GM12878 (cell line): Measurements from ENCODE around the gene STPG4. TPM values are rescaled to one million over a fixed set of nuclear protein-coding genes. Genes with fewer than 3 reads are reported as not detected.
A peak's percentile ranks its signal among the peaks of the same experiment; 100 is the strongest.

Source experiments
- ATAC-seq: fragments of 200-7000 bp; cut with Tn5 transposase; 3 replicates; pipeline ENCODE4 v1.9.1; 2020; ENCODE audit warnings: mild to moderate bottlenecking, moderate library complexity
- BruUV-seq: library from RNA; stranded (reverse); fragments of 400-500 nt; replicated peaks from 2 replicates; lab custom pipeline; 2021; lab: Mats Ljungman, UMichigan
- CTCF ChIA-PET: fragments of 300-600 bp; sonication (Branson Sonifier 250); formaldehyde crosslinking; extraction: SDS; loops from one replicate; lab custom pipeline; 2021; ENCODE audit warnings: inconsistent platforms; lab: Yijun Ruan, JAX
- POLR2A ChIA-PET: fragments of 350-600 bp; formaldehyde crosslinking; extraction: SDS; loops from one replicate; lab custom pipeline; 2021; ENCODE audit warnings: inconsistent platforms; lab: Charles Lee
- RAD21 ChIA-PET: fragments of 300-600 bp; sonication (Branson Sonifier 250); formaldehyde crosslinking; loops from one replicate; lab custom pipeline; 2023; ENCODE audit warnings: antibody characterized with exemption; ENCODE audit not compliant: unreplicated experiment; lab: Charles Lee
- SMC1A ChIA-PET: fragments of 300-600 bp; sonication (Branson Sonifier 250); formaldehyde crosslinking; loops from one replicate; lab custom pipeline; 2023; ENCODE audit not compliant: unreplicated experiment, uncharacterized antibody; lab: Charles Lee
- DNase-seq: peaks from one replicate; pipeline ENCODE4 v3.0.0-alpha.2; 2011; ENCODE audit warnings: low read depth, low spot score
- FAIRE-seq: peaks from 3 replicates; lab custom pipeline; 2011; peaks lifted over from hg19 to GRCh38; lab: Jason Lieb, UNC
- H2AFZ ChIP-seq: 2 replicates; pipeline ENCODE4 v1.6.0; 2011; ENCODE audit warnings: low read depth, low read length, control low read depth; ENCODE audit not compliant: control insufficient read depth
- H3K27ac ChIP-seq: 2 replicates; pipeline ENCODE4 v1.5.1; 2011; ENCODE audit warnings: control low read depth; ENCODE audit not compliant: control insufficient read depth, insufficient read depth
- H3K27me3 ChIP-seq, 2 experiments: replicated peaks in 1 of 2; 2 replicates each; pipeline versions ENCODE4 v1.6.0 to v1.6.1; 2011; ENCODE audit warnings: low read length in 1 of 2; ENCODE audit not compliant: control insufficient read depth in 2 of 2, insufficient read depth in 2 of 2
- H3K36me3 ChIP-seq, 2 experiments: 2 replicates each; pipeline ENCODE4 v1.5.1; 2011; ENCODE audit warnings: low read length in 1 of 2; ENCODE audit not compliant: control insufficient read depth in 2 of 2, insufficient read depth in 2 of 2
- H3K4me1 ChIP-seq: 2 replicates; pipeline ENCODE4 v1.6.1; 2011; ENCODE audit warnings: mild to moderate bottlenecking, low read length, moderate library complexity, mixed read lengths; ENCODE audit not compliant: control insufficient read depth, insufficient read depth
- H3K4me2 ChIP-seq: 2 replicates; pipeline ENCODE4 v1.6.0; 2011; ENCODE audit warnings: control low read depth; ENCODE audit not compliant: control insufficient read depth, insufficient read depth
- H3K4me3 ChIP-seq: fragments of 200-600 bp; sonication (generic); 2 replicates; pipeline ENCODE4 v1.5.1; 2016
- H3K79me2 ChIP-seq: 2 replicates; pipeline ENCODE4 v1.6.0; 2011; ENCODE audit warnings: low read length; ENCODE audit not compliant: control insufficient read depth, insufficient read depth
- H3K9ac ChIP-seq: 2 replicates; pipeline ENCODE4 v1.8.0; 2011; ENCODE audit warnings: low read length, control low read depth, mixed read lengths; ENCODE audit not compliant: control insufficient read depth, insufficient read depth
- H3K9me3 ChIP-seq: replicated peaks from 3 replicates; pipeline ENCODE4 v1.5.1; 2011; ENCODE audit warnings: mild to moderate bottlenecking, low read length; ENCODE audit not compliant: control insufficient read depth, insufficient read depth
- H4K20me1 ChIP-seq: 2 replicates; pipeline ENCODE4 v1.6.0; 2011; ENCODE audit not compliant: control insufficient read depth, insufficient read depth
- BHLHE40 ChIP-seq, 2 experiments: fragments of 450-650 bp in 1 of 2; IDR thresholded peaks; 2 replicates each; pipeline ENCODE4 v1.6.1; 2011 to 2017; ENCODE audit warnings: low read depth in 2 of 2, borderline replicate concordance in 1 of 2, improper control_type of control experiment in 1 of 2, low read length in 1 of 2, mild to moderate bottlenecking in 1 of 2
- ETV6 ChIP-seq, 2 experiments: fragments of 450-650 bp in 1 of 2; IDR thresholded peaks in 1 of 2; conservative IDR thresholded peaks in 1 of 2; 2 replicates each; pipeline ENCODE4 v1.6.1; 2014; ENCODE audit warnings: antibody characterized with exemption in 1 of 2, borderline replicate concordance in 1 of 2, low read depth in 1 of 2, mild to moderate bottlenecking in 1 of 2, moderate library complexity in 1 of 2
- FOXK2 ChIP-seq: fragments of 450-650 bp; IDR thresholded peaks from 2 replicates; pipeline ENCODE4 v1.6.1; 2017; ENCODE audit warnings: mild to moderate bottlenecking, moderate library complexity
- KAT2A ChIP-seq: conservative IDR thresholded peaks from 2 replicates; pipeline ENCODE4 v1.6.1; 2011; ENCODE audit warnings: low read depth, low read length; ENCODE audit not compliant: control insufficient read depth
- NR2F1 ChIP-seq: fragments of 450-650 bp; conservative IDR thresholded peaks from 2 replicates; pipeline ENCODE4 v1.6.1; 2017; ENCODE audit warnings: mild to moderate bottlenecking
- RAD51 ChIP-seq: fragments of 450-650 bp; IDR thresholded peaks from 2 replicates; pipeline ENCODE4 v1.6.1; 2016; ENCODE audit warnings: moderate library complexity, mild to moderate bottlenecking, inconsistent platforms
- TARDBP ChIP-seq: IDR thresholded peaks from 2 replicates; pipeline ENCODE4 v1.6.1; 2016; ENCODE audit warnings: borderline replicate concordance
- WGBS: methylation state at CpG from one replicate; pipeline ENCODE4 v1.1.6; 2016; ENCODE audit warnings: low lambda C conversion rate; ENCODE audit not compliant: insufficient replicate concordance, insufficient coverage; ENCODE audit errors: missing lambda C conversion rate; 5-methylcytosine and 5-hydroxymethylcytosine counted together
- in situ Hi-C: fragments of 300-500 bp; cut with MboI; formaldehyde crosslinking; loops from 9 replicates; pipeline ENCODE4 v1.14.3; 2018; ENCODE audit warnings: mixed read lengths
- intact Hi-C: fragments of 100-400 bp; cut with micrococcal nuclease; formaldehyde crosslinking; loops from one replicate; pipeline ENCODE4 v1.14.2; 2022; ENCODE audit not compliant: unreplicated experiment
- polyA plus RNA-seq, 11 experiments: library from polyadenylated mRNA; depleted of rRNA in 4 of 11; unstranded in 6 of 11; stranded (reverse) in 5 of 11; fragments of >200 nt; fragmentation: Nextera tagmentation in 4 of 11; fragmentation: Illumina TruSeq in 1 of 11; extraction: Ambion mirVana in 4 of 11; extraction: Trizol in 1 of 11; gene quantifications; 1 replicate in 1 of 11; 2 replicates in 10 of 11; pipeline versions ENCODE4 v1.2.1 to v1.2.3, GENCODE V29; 2011 to 2016; ENCODE audit warnings: inconsistent platforms in 2 of 11, missing spikeins in 2 of 11, low read depth in 1 of 11
- total RNA-seq, 4 experiments: library from RNA; depleted of rRNA in 3 of 4; stranded (reverse); fragments of >200 nt in 3 of 4; fragmentation: Illumina TruSeq in 1 of 4; extraction: Trizol in 1 of 4; gene quantifications; 2 replicates each; pipeline versions ENCODE4 v1.2.1 to v1.2.3, GENCODE V29; 2013 to 2021

STPG4 gene
- total and polyA plus RNA-seq, 10 of the 15 experiments (the other 5 are each of a cell fraction or from before 2014, with no cell fraction given), result 0.10 to 0.29 (median 0.19) TPM; not detected in 3

DNA sequence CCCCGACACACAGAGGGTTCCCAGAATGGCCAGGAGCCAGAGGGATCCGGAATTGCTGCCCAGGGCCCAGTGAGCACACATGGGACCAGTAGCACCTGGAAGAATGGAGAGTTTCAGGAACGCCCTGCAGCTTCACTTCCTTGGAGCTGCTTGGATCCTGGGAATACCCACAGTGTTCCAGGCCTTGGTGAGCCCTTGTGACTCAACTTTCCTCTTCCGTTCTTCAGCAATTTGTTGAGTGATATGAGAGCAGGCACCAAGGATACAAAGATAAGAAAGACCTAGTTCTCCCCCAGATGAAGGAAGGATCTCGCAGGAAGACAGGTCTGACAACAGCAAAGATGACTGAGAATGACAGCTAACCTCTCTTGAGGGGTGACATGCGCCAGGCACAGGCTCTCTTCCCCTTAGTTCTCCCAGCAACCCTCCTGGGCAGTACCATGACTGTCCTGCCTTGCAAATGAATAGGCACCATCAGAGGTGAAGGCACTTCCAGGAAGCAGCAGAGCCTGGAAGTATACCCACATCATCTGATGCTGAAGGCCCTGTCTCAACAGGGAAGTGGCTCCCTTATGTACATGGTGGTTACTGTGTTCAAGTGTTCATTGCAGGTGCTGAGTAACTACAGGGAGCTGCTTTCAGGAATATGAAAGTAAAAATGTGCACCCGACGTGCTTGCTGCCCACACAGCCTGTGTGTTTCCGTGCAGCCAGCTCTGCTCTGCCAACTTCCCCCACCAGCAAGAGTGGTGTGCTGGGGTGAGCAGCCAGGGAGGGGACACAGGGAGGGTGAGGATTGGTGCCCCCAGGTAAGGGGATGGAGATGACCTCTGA, 116.2 kb downstream of the STPG4 start:
- Histone ChIP-seq H2AFZ (no peak overlapping the region), H3K4me1 (peaks cover 19% of the 10 kb centered on the region), H3K27me3 (no peaks in the 10 kb centered on the region), H3K27ac (peak overlapping the region; percentile 24; the same call in 1 of the 2 replicates), H3K9ac (no peak overlapping the region), H3K79me2 (no peaks in the 10 kb centered on the region), H4K20me1 (no peaks in the 10 kb centered on the region), H3K4me2 (peak overlapping the region; percentile 26; the same call in 1 of the 2 replicates), H3K4me3 (no peak overlapping the region), H3K9me3 (no peaks in the 10 kb centered on the region), H3K36me3 (peaks cover 12 to 16% of the 10 kb centered on the region in 2 experiments; a peak in 3 of 4 replicates)
- RAD21 ChIA-PET, result interaction anchor here (0.8 to 1.2 kb wide), 2 partner anchors 19 to 134 kb away, joined by 3 read pairs; no protein-coding TSS in a partner anchor
- CTCF ChIA-PET, result no interaction called here
- ATAC-seq, result peak; percentile 25; the same call in 2 of the 3 replicates
- SMC1A ChIA-PET, result interaction anchor here (1.9 kb wide), 1 partner anchor 33 kb away, joined by 4 read pairs; no protein-coding TSS in a partner anchor
- in situ Hi-C loops, result no loop called here
- WGBS, result 48% methylated on average over 8 of the region's 9 CpGs
- intact Hi-C loops, result no loop called here
- DNase-seq, result peak; percentile 27
- BruUV-seq, result no TSS peak
- POLR2A ChIA-PET, result no interaction called here
- TF ChIP-seq KAT2A, result no peak
- TF ChIP-seq BHLHE40 (IDR thresholded peaks at IDR 0.05; ENCODE audit: borderline replicate concordance in 1 of 2, low read depth in 2 of 2, low read length in 1 of 2), result peak in 1 of 2 experiments; percentile 37; a peak in 1 of 4 replicates
- TF ChIP-seq NR2F1, result peak; percentile 56; the same call in 1 of the 2 replicates
- TF ChIP-seq FOXK2, result no peak
- no peak for TF ChIP-seq TARDBP
- peak in 1 of 2 experiments; percentile 19; a peak in 1 of 4 replicates for TF ChIP-seq ETV6 (conservative IDR thresholded peaks at IDR 0.05 in 1 of 2, IDR thresholded peaks at IDR 0.05 in 1 of 2; ENCODE audit: borderline replicate concordance in 1 of 2, low read depth in 1 of 2)
- TF ChIP-seq RAD51, result no peak
- FAIRE-seq, result no peak
